Activated effector memory CD4-positive, alpha-beta T cell treated with anti-CD3 and anti-CD28 coated beads, Interleukin-2, amount 50 U/mL, for 16 hours (primary cell): ENCODE data around the gene DHRS7B.
A peak's percentile ranks its signal among the peaks of the same experiment; 100 is the strongest.

ENCODE experiments used
- DNase-seq: peaks from one replicate; pipeline ENCODE4 v3.0.0-alpha.2; 2020

Gene DHRS7B

GRCh38 chr17:21161498-21162393, 35.0 kb downstream of the DHRS7B start:
- no peak for DNase-seq

GRCh38 chr17:21162394-21162775, 35.6 kb downstream of the DHRS7B start:
- DNase-seq, result no peak

- no peak for DNase-seq
These were observed 36.3 kb downstream of the DHRS7B start for GRCh38 chr17:21163101-21163500.

GRCh38 chr17:21164216-21164615, 37.5 kb downstream of the DHRS7B start:
- no peak for DNase-seq

- no peak for DNase-seq
These were observed 37.9 kb downstream of the DHRS7B start for GRCh38 chr17:21164620-21165019.

GRCh38 chr17:21165922-21166594, 39.3 kb downstream of the DHRS7B start:
- no peak for DNase-seq

GRCh38 chr17:21166595-21167210, 39.9 kb downstream of the DHRS7B start:
- no peak for DNase-seq

GRCh38 chr17:21167303-21167702, 40.5 kb downstream of the DHRS7B start:
- DNase-seq, result no peak

GRCh38 chr17:21168555-21168865, 41.7 kb downstream of the DHRS7B start:
- no peak for DNase-seq

- DNase-seq, result no peak
These were observed 42.7 kb downstream of the DHRS7B start for GRCh38 chr17:21169496-21169895.

GRCh38 chr17:21170809-21171208, 44.0 kb downstream of the DHRS7B start:
- DNase-seq, result no peak

GRCh38 chr17:21171309-21171922, 44.7 kb downstream of the DHRS7B start:
- no peak for DNase-seq

GRCh38 chr17:21171970-21172510, 45.3 kb downstream of the DHRS7B start:
- DNase-seq, result no peak

- DNase-seq, result no peak
These were observed 46.1 kb downstream of the DHRS7B start for GRCh38 chr17:21172846-21173245.

GRCh38 chr17:21173543-21173942, 46.8 kb downstream of the DHRS7B start:
- DNase-seq, result no peak

- DNase-seq, result no peak
These were observed 47.4 kb downstream of the DHRS7B start for GRCh38 chr17:21174186-21174585.

GRCh38 chr17:21174713-21175112, 47.9 kb downstream of the DHRS7B start:
- DNase-seq, result no peak

GRCh38 chr17:21176773-21177395, 50.1 kb downstream of the DHRS7B start:
- DNase-seq, result peak; percentile 31

- peak; percentile 50 for DNase-seq
These were observed 50.6 kb downstream of the DHRS7B start for GRCh38 chr17:21177401-21177800.

- peak; percentile 31 for DNase-seq
These were observed 51.3 kb downstream of the DHRS7B start for GRCh38 chr17:21177854-21178600.

GRCh38 chr17:21183468-21183867, 56.7 kb downstream of the DHRS7B start:
- no peak for DNase-seq

- no peak for DNase-seq
These were observed 57.8 kb downstream of the DHRS7B start for GRCh38 chr17:21184570-21184969.
